IMR-90 (cell line): ENCODE results near the gene PKN3. TPM values are rescaled to one million over a fixed set of nuclear protein-coding genes. Genes with fewer than 3 reads are reported as not detected.
"Not testable (repeated sequence)": the region's sequence is repeated elsewhere in the genome, so short reads cannot be mapped to it uniquely, and the experiment has no call there.

Experiments used
- ATAC-seq: fragments of 200-7000 bp; cut with Tn5 transposase; 2 replicates; pipeline ENCODE4 v1.9.1; 2020; ENCODE audit warnings: low read depth, mild to moderate bottlenecking, moderate library complexity
- BruUV-seq: library from RNA; stranded (reverse); fragments of 400-500 nt; replicated peaks from 2 replicates; lab custom pipeline; 2021; lab: Mats Ljungman, UMichigan
- CTCF ChIA-PET: fragments of 300-600 bp; formaldehyde crosslinking; extraction: SDS; loops from one replicate; lab custom pipeline; 2021; ENCODE audit warnings: antibody characterized with exemption; lab: Yijun Ruan, JAX
- POLR2A ChIA-PET: fragments of 300-600 bp; sonication (Branson Sonifier 250); formaldehyde crosslinking; loops from one replicate; lab custom pipeline; 2022; ENCODE audit warnings: antibody characterized with exemption; ENCODE audit not compliant: unreplicated experiment; lab: Charles Lee
- DNase-seq: peaks from one replicate; pipeline ENCODE4 v3.0.0; 2013
- H2AFZ ChIP-seq: replicated peaks from 2 replicates; pipeline ENCODE3; 2013; ENCODE audit warnings: low read length, mild to moderate bottlenecking; ENCODE audit not compliant: poor library complexity
- H2AK5ac ChIP-seq: 2 replicates; pipeline ENCODE4 v1.6.1; 2013; ENCODE audit warnings: low read depth, low read length, inconsistent platforms
- H2AK9ac ChIP-seq: replicated peaks from 2 replicates; pipeline ENCODE3; 2013; ENCODE audit warnings: mild to moderate bottlenecking, low read depth, low read length, moderate library complexity; ENCODE audit not compliant: poor library complexity
- H2BK120ac ChIP-seq: 2 replicates; pipeline ENCODE4 v1.6.1; 2013; ENCODE audit warnings: low read depth, low read length, inconsistent platforms
- H2BK15ac ChIP-seq: 3 replicates; pipeline ENCODE4 v1.6.1; 2013; ENCODE audit warnings: low read depth, low read length, inconsistent platforms
- H2BK20ac ChIP-seq: 2 replicates; pipeline ENCODE4 v1.6.1; 2013; ENCODE audit warnings: low read depth, mild to moderate bottlenecking, inconsistent platforms, low read length, moderate library complexity
- H2BK5ac ChIP-seq: 2 replicates; pipeline ENCODE4 v1.6.1; 2013; ENCODE audit warnings: mild to moderate bottlenecking, low read depth, low read length, inconsistent platforms; ENCODE audit not compliant: poor library complexity, severe bottlenecking
- H3K14ac ChIP-seq: replicated peaks from 2 replicates; pipeline ENCODE4 v1.6.1; 2013; ENCODE audit warnings: low read depth, low read length, inconsistent platforms
- H3K18ac ChIP-seq: 2 replicates; pipeline ENCODE4 v1.6.1; 2013; ENCODE audit warnings: low read depth, low read length, control low read depth
- H3K23ac ChIP-seq: 2 replicates; pipeline ENCODE4 v1.6.1; 2013; ENCODE audit warnings: low read depth, low read length, inconsistent platforms
- H3K27ac ChIP-seq: 2 replicates; pipeline ENCODE4 v1.5.1; 2013; ENCODE audit warnings: mild to moderate bottlenecking, control low read depth, low read length; ENCODE audit not compliant: insufficient read depth
- H3K27me3 ChIP-seq: 2 replicates; pipeline ENCODE4 v1.6.1; 2013; ENCODE audit warnings: low read length; ENCODE audit not compliant: control insufficient read depth, insufficient read depth
- H3K36me3 ChIP-seq: 2 replicates; pipeline ENCODE4 v1.6.1; 2013; ENCODE audit warnings: low read length, mixed read lengths; ENCODE audit not compliant: control insufficient read depth, insufficient read depth
- H3K4ac ChIP-seq: 2 replicates; pipeline ENCODE4 v1.6.1; 2013; ENCODE audit warnings: low read depth, low read length, inconsistent platforms
- H3K4me1 ChIP-seq: 2 replicates; pipeline ENCODE4 v1.6.1; 2013; ENCODE audit warnings: low read length, mixed read lengths; ENCODE audit not compliant: control insufficient read depth, insufficient read depth
- H3K4me2 ChIP-seq: 2 replicates; pipeline ENCODE4 v1.6.1; 2013; ENCODE audit warnings: low read depth, mild to moderate bottlenecking, control low read depth, low read length, moderate library complexity
- H3K4me3 ChIP-seq: 2 replicates; pipeline ENCODE4 v1.5.1; 2013; ENCODE audit warnings: low read depth, mild to moderate bottlenecking, control low read depth, low read length, moderate library complexity; ENCODE audit not compliant: insufficient read depth
- H3K56ac ChIP-seq: 2 replicates; pipeline ENCODE4 v1.6.1; 2013; ENCODE audit warnings: low read length, inconsistent platforms; ENCODE audit not compliant: insufficient read depth; ENCODE audit errors: extremely low read depth
- H3K79me1 ChIP-seq, 2 experiments: 2 replicates each; pipeline ENCODE4 v1.6.1; 2013; ENCODE audit warnings: low read length in 2 of 2, inconsistent platforms in 1 of 2, low read depth in 1 of 2
- H3K9ac ChIP-seq: 2 replicates; pipeline ENCODE4 v1.6.1; 2013; ENCODE audit warnings: low read depth, low read length, control low read depth
- H3K9me1 ChIP-seq: 2 replicates; pipeline ENCODE4 v1.6.1; 2013; ENCODE audit warnings: low read length, inconsistent platforms; ENCODE audit not compliant: insufficient read depth
- H3K9me3 ChIP-seq: 2 replicates; pipeline ENCODE4 v1.6.1; 2013; ENCODE audit warnings: low read length; ENCODE audit not compliant: control insufficient read depth, insufficient read depth
- H4K20me1 ChIP-seq: 2 replicates; pipeline ENCODE4 v1.6.1; 2013; ENCODE audit warnings: low read length, inconsistent platforms; ENCODE audit not compliant: insufficient read depth
- H4K5ac ChIP-seq: 2 replicates; pipeline ENCODE4 v1.6.1; 2013; ENCODE audit warnings: mild to moderate bottlenecking, low read depth, low read length, control low read depth
- H4K8ac ChIP-seq, 2 experiments: 2 replicates each; pipeline ENCODE4 v1.6.1; 2013; ENCODE audit warnings: low read depth in 2 of 2, low read length in 2 of 2, control low read depth in 1 of 2, inconsistent platforms in 1 of 2
- H4K91ac ChIP-seq: 2 replicates; pipeline ENCODE4 v1.6.1; 2013; ENCODE audit warnings: low read depth, low read length, inconsistent platforms; ENCODE audit not compliant: insufficient read depth
- CEBPB ChIP-seq: IDR thresholded peaks from 2 replicates; pipeline ENCODE4 v1.6.1; 2012; ENCODE audit warnings: low read depth, low read length, improper control_type of control experiment
- FOS ChIP-seq: fragments of 150-350 bp; IDR thresholded peaks from 2 replicates; pipeline ENCODE4 v1.6.1; 2016; ENCODE audit warnings: low read depth, low read length
- WGBS, 2 experiments: methylation state at CpG; one replicate each; pipeline versions ENCODE4 v1.1.5 to v1.1.7; 2013; ENCODE audit warnings: missing lambda C conversion rate in 2 of 2; ENCODE audit not compliant: insufficient read length in 1 of 2; ENCODE audit errors: extremely low coverage in 2 of 2; 5-methylcytosine and 5-hydroxymethylcytosine counted together
- dilution Hi-C: fragments of 300-500 bp; cut with HindIII; formaldehyde crosslinking; loops from one replicate; pipeline ENCODE4 v1.14.3; 2018; ENCODE audit warnings: low sequenced_read_pairs; ENCODE audit not compliant: unreplicated experiment
- in situ Hi-C: fragments of 300-500 bp; cut with MboI; formaldehyde crosslinking; loops from 3 replicates; pipeline ENCODE4 v1.14.3; 2019; ENCODE audit warnings: low sequenced_read_pairs, inconsistent platforms, mixed read lengths
- intact Hi-C: fragments of 100-400 bp; cut with micrococcal nuclease; formaldehyde crosslinking; loops from 2 replicates; pipeline ENCODE4 v1.10.0; 2022
- polyA plus RNA-seq, 3 experiments: library from polyadenylated mRNA; depleted of rRNA; stranded (reverse); fragments of >200 nt; gene quantifications; 2 replicates each; pipeline ENCODE4 v1.2.3, GENCODE V29; 2012; ENCODE audit warnings: low replicate concordance in 1 of 3
- total RNA-seq: library from RNA; depleted of rRNA; stranded (reverse); fragments of >200 nt; gene quantifications from 2 replicates; pipeline ENCODE4 v1.2.3, GENCODE V29; 2012

Gene PKN3
- total and polyA plus RNA-seq, 2 of the 4 experiments (the other 2 are of a cell fraction) = 1.6 to 3.8 TPM

- H3K4me1 ChIP-seq, H3K27ac ChIP-seq, H3K56ac ChIP-seq, H3K9me3 ChIP-seq, H2AK5ac ChIP-seq, H3K18ac ChIP-seq, H3K14ac ChIP-seq, H2BK120ac ChIP-seq, H4K8ac ChIP-seq, H2BK5ac ChIP-seq, H2BK15ac ChIP-seq, H3K9me1 ChIP-seq, H3K4me2 ChIP-seq, H3K23ac ChIP-seq, H3K27me3 ChIP-seq, H3K79me1 ChIP-seq, intact Hi-C loops, H2AK9ac ChIP-seq, POLR2A ChIA-PET, H4K20me1 ChIP-seq, H3K4ac ChIP-seq, BruUV-seq, H3K4me3 ChIP-seq, dilution Hi-C loops, CTCF ChIA-PET, H2AFZ ChIP-seq, H3K36me3 ChIP-seq, H4K5ac ChIP-seq, H3K9ac ChIP-seq, H4K91ac ChIP-seq, H2BK20ac ChIP-seq, in situ Hi-C loops: not testable (repeated sequence)
- DNase-seq = peak; percentile 53
- ATAC-seq = peak; percentile 27; the same call in 1 of the 2 replicates
- peak; percentile 23; the same call in 1 of the 2 replicates for TF ChIP-seq FOS
- TF ChIP-seq CEBPB = peak; percentile 33; the same call in 1 of the 2 replicates
- no CpG with 5 or more reads among the region's 8 CpGs for WGBS, 2 experiments
Measured at GRCh38 chr9:128666481-128666941, 35.8 kb upstream of the PKN3 start.
